ENCODE measurements around the gene INPP5D. TPM values are rescaled to one million over a fixed set of nuclear protein-coding genes. Genes with fewer than 3 reads are reported as not detected.
A peak's percentile ranks its signal among the peaks of the same experiment; 100 is the strongest.

INPP5D gene
- total RNA-seq, 2 experiments from 2014 or later: 79.5 to 92.6 TPM

GRCh38 chr2:233081232-233081730 lies 21.1 kb downstream of the INPP5D start:
- DNase-seq (ENCODE audit: low spot score): no peak
- POLR2A ChIA-PET: interaction anchor here (1.2 to 4.7 kb wide), 4 partner anchors 11 to 143 kb away, joined by 5 to 18 read pairs (median 8); partner anchors contain the start of gene INPP5D
- Histone ChIP-seq H2AFZ (ENCODE audit: low read length) (no peak overlapping the region), H3K36me3 (ENCODE audit: insufficient read depth, low read length) (peaks cover 41% of the 10 kb centered on the region), H3K4me3 (ENCODE audit: low read depth, low read length, poor library complexity, severe bottlenecking) (no peak overlapping the region), H4K20me1 (ENCODE audit: insufficient read depth, low read length) (no peaks in the 10 kb centered on the region), H3K4me2 (ENCODE audit: low read length) (peak overlapping the region; percentile 80), H3K79me2 (ENCODE audit: insufficient read depth, low read depth, low read length) (peaks cover 58% of the 10 kb centered on the region; the same call in 1 of the 2 replicates), H3K27ac (ENCODE audit: low read depth, low read length, poor library complexity, severe bottlenecking) (peak overlapping the region; percentile 98), H3K9me3 (ENCODE audit: low read length) (no peaks in the 10 kb centered on the region), H3K4me1 (ENCODE audit: insufficient read depth, low read length, poor library complexity, severe bottlenecking) (peaks cover 100% of the 10 kb centered on the region), H3K9me2 (ENCODE audit: insufficient read depth, low read length) (no peaks in the 10 kb centered on the region)
- BruUV-seq (replicated peaks): no TSS peak
- CTCF ChIA-PET (ENCODE audit: unreplicated experiment): interaction anchor here (0.7 kb wide), 1 partner anchor 19 kb away, joined by 4 read pairs; no protein-coding TSS in a partner anchor
- TF ChIP-seq CTCF (conservative IDR thresholded peaks at IDR 0.05; ENCODE audit: low read length) (no peak), EZH2phosphoT487 (IDR thresholded peaks at IDR 0.05; ENCODE audit: borderline replicate concordance, low read depth, low read length) (no peak)
- intact Hi-C loops (cut with micrococcal nuclease; ENCODE audit: unreplicated experiment): loop anchor here (10.0 kb wide), 1 partner anchor 274 kb away; the partner anchor contains the start of gene DGKD

- H3K27ac ChIP-seq (ENCODE audit: low read depth, low read length, poor library complexity, severe bottlenecking): peak overlapping the region; percentile 98
- no TSS peak for BruUV-seq (replicated peaks)
- DNase-seq (ENCODE audit: low spot score): no peak
- H3K4me3 ChIP-seq (ENCODE audit: low read depth, low read length, poor library complexity, severe bottlenecking): peak overlapping the region; percentile 47
- TF ChIP-seq CTCF (conservative IDR thresholded peaks at IDR 0.05; ENCODE audit: low read length): no peak
- TF ChIP-seq EZH2phosphoT487 (IDR thresholded peaks at IDR 0.05; ENCODE audit: borderline replicate concordance, low read depth, low read length): no peak
- H3K79me2 ChIP-seq (ENCODE audit: insufficient read depth, low read depth, low read length): peaks cover 53% of the 10 kb centered on the region; the same call in 1 of the 2 replicates
- ChIA-PET POLR2A (interaction anchor here (1.4 to 4.7 kb wide), 6 partner anchors 10 to 169 kb away, joined by 7 to 18 read pairs (median 8); partner anchors contain the start of genes ATG16L1 and INPP5D), CTCF (ENCODE audit: unreplicated experiment) (interaction anchor here (1.0 to 2.2 kb wide), 2 partner anchors 9 to 19 kb away, joined by 3 to 14 read pairs; no protein-coding TSS in a partner anchor)
- H2AFZ ChIP-seq (ENCODE audit: low read length): no peak overlapping the region
- H4K20me1 ChIP-seq (ENCODE audit: insufficient read depth, low read length): no peaks in the 10 kb centered on the region
- H3K4me2 ChIP-seq (ENCODE audit: low read length): peak overlapping the region; percentile 80
- H3K4me1 ChIP-seq (ENCODE audit: insufficient read depth, low read length, poor library complexity, severe bottlenecking): peaks cover 100% of the 10 kb centered on the region
- intact Hi-C loops (cut with micrococcal nuclease; ENCODE audit: unreplicated experiment): loop anchor here (10.0 kb wide), 1 partner anchor 273 kb away; the partner anchor contains the start of gene DGKD
- H3K9me3 ChIP-seq (ENCODE audit: low read length): no peaks in the 10 kb centered on the region
- H3K9me2 ChIP-seq (ENCODE audit: insufficient read depth, low read length): no peaks in the 10 kb centered on the region
- peaks cover 39% of the 10 kb centered on the region for H3K36me3 ChIP-seq (ENCODE audit: insufficient read depth, low read length)
Observed at GRCh38 chr2:233081731-233082221, 21.6 kb downstream of the INPP5D start.

All from OCI-LY7 (cell line).